HG03025 (cell line): Measurements from ENCODE around the gene AK3.
A peak's percentile ranks its signal among the peaks of the same experiment; 100 is the strongest.
"Not testable (repeated sequence)": the region's sequence is repeated elsewhere in the genome, so short reads cannot be mapped to it uniquely, and the experiment has no call there.

ENCODE experiments used
- ATAC-seq: cut with Tn5 transposase; IDR thresholded peaks from one replicate; pipeline ENCODE4 v1.9.1; 2021; ENCODE audit warnings: mild to moderate bottlenecking, moderate library complexity; ENCODE audit not compliant: unreplicated experiment, low FRiP score

AK3 gene

DNA sequence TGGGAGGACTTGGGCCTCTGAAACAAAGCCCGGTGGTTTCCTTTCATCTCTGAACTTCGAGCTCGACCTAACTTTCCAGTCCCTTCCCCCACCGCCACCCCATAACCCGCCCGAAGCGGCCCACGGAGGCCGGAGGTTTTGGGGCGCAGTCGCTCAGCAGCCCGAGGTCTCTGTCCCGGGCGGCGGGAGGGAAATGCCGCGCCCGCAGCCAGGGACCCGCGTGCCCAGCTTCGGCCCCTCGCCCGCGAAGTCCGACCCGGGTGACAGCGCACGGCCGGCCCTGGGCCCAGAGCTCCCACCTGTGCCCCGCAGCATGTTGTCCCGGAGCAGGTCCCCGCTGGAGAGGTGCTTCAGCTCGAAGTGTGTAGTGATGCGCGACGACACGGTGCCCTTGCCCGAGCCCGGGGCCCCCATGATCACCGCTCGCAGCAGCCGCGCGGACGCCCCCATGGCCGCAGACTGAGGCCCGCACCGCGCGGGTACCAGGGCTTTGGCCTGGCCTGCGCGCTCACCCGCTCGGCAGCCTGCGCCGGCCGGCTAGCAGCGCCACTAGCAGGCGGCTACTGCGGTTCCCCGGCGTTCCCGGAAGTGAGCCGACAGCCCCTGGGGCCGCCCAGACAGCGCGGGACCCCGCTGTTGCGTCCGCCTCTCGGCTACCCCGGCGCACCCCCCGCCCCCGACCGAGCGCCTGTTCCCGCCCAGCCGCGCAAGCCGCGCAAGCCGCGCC lies at the start of gene AK3:
Gene AK3 (minus strand): TSS at position 565 of the 727 bp plus-strand sequence. CDS start 115 bp downstream, at position 450.
- peak; percentile 88 for ATAC-seq

DNA sequence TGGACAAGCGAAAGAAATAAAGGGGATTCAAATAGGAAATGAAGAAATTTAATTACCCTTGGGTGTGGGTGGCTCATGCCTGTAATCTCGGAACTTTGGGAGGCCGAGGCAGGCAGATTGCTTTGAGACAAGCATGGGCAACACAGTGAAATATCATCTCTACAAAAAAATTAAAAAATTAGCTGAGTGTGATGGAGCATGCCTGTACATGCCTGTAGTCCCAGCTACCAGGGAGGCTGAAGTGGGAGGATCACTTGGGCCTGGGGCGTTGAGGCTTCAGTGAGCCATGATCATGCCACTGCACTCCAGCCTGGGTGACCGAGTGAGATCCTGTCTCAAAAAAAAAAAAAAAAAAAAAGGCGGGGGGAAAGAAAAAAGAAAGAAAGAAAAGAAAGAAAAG lies 47.7 kb upstream of the AK3 start:
- ATAC-seq: no peak

DNA sequence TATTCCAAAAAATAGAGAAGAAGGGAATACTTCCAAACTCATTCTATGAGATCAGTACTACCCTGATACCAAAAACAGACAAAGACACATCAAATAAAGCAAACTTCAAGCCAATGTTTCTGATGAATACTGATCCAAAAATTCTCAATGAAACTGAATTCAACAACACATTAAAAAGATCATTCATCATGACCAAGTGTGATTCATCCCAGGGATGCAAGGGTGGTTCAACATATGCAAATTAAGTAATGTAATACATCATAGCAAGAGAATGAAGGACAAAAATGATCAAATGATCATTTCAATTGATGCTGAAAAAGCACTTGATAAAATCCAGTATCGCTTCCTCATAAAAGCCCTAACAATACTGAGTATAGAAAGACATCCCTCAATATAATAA lies 46.9 kb upstream of the AK3 start:
- no peak for ATAC-seq

DNA sequence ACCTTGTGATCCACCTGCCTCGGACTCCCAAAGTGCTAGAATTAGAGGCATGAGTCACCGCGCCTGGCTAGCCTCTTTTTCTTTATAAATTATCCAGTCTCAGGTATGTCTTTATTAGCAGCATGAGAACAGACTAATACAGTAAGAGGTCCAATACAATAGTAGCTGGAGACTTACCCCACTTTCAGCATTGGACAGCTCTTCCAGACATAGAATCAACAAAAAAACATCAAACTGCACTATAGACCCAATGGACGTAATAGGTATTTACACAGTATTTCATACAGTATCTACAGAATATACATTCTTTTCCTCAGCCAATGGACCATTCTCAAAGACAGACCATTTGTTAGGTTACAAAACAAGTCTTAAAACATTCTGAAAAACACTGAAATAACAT lies 45.6 kb upstream of the AK3 start:
- ATAC-seq: no peak

DNA sequence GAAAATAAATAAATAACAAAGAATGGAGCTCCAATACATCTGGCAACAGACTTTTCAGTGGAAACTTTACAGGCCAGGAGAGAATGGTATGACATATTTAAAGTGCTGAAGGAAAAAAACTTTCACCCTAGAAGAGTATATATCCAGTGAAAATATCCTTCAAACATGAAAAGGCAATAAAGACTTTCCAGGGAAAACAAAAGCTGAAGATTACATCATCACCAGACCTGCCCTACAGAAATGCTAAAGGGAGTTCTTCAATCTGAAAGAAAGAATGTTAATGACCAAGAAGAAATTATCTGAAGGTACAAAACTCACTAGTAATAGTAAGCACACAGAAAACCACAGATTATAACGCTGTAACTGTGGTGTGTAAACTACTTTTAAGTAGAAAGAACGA lies 43.4 kb upstream of the AK3 start:
- ATAC-seq: no peak

DNA sequence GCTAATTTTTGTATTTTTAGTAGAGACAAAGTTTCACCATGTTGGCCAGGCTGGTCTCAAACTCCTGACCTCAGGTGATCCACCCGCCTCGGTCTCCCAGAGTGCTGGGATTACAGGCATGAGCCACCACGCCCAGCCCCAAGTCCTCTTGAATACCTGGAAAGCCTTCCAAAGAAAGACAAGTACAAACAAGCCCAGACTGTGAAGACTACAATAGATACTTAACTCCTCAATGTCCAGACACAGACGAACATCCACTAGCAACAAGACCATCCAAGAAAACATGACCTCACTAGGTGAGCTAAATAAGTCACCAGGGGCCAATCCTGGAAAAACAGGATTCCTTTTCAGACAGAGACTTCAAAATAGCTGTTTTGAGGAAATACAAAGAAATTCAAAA lies 42.2 kb upstream of the AK3 start:
- not testable (repeated sequence) for ATAC-seq

DNA sequence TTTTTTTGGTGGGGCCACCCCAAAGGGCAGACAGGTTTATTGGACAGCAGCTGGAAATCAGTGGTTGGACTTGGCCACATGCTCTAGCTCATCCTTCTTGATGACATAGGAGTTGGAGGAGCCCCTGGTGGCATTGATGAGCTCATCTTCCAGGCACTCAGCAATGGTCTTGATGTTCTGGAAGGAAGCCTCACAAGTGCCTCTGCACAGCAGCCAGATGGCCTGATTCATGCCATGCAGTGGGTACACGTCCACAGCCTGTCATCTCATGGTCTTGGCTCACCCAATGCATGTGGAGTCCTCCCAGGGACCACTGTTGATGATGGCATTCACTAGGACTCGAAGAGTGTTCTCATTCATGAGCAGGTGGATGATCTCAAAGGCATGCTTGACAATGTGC lies 40.4 kb upstream of the AK3 start:
- ATAC-seq: no peak

DNA sequence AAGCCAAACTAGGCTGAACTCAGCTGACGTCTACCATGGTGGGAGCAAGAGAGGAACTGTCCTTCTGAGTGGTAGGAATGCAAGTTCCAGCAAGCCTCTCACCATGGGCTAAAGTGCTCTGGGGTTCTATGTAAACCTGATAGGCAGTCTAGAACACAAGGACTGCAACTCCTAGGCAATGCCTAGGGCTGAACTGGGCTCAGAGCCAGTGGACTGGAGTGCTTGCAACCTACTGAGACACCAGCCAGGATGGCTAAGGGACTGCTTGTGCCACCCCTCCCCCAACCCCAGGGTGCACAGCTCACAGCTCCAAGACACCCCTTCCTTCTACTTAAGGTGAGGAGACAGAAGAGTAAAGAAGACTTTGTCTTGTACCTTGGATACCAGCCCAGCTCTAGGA lies 39.6 kb upstream of the AK3 start:
- ATAC-seq: no peak

DNA sequence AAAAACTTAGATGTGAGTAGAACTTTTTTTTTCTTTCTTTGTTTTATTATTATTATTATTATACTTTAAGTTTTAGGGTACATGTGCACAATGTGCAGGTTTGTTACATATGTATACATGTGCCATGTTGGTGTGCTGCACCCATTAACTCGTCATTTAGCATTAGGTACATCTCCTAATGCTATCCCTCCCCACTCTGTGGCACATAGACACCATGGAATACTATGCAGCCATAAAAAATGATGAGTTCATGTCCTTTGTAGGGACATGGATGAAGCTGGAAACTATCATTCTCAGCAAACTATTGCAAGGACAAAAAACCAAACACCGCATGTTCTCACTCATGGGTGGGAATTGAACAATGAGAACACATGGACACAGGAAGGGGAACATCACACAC lies 34.0 kb upstream of the AK3 start:
- ATAC-seq: not testable (repeated sequence)

DNA sequence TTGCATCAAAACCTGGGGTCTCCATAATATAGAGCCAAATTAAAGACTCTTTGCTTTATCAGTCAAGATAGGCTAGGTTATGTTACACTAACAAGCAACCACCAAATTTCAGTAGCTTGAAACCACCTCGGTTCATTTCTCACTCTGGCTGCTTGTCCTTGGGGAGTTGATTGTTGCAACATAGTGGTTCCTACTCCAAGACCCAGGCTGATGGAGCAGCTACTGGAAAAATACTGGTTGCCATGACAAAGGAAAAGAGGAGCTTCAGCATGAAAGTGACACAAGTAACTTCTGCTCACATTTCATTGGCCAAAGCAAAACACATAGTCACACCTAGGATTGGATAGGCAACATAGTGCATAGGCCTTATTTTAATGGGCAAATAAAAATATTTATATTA lies 33.2 kb upstream of the AK3 start:
- ATAC-seq: no peak

DNA sequence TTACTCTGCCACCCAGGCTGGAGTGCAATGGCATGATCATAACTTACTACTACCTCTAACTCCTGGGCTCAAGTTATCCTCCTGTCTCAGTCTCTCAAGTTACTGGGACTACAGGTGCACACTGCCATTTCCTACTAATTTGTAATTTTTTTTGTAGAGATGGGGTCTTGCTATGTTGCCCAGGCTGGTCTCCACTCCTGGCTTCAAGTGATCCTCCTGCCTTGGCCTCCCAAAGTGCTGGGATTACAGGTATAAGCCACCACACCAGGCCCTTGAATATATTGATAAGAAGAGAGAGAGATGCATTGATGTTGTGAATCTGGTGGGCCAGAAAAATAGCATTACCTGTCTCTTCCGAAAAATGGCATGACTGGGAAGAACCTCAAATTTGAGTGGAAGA lies 30.8 kb upstream of the AK3 start:
- ATAC-seq: no peak

DNA sequence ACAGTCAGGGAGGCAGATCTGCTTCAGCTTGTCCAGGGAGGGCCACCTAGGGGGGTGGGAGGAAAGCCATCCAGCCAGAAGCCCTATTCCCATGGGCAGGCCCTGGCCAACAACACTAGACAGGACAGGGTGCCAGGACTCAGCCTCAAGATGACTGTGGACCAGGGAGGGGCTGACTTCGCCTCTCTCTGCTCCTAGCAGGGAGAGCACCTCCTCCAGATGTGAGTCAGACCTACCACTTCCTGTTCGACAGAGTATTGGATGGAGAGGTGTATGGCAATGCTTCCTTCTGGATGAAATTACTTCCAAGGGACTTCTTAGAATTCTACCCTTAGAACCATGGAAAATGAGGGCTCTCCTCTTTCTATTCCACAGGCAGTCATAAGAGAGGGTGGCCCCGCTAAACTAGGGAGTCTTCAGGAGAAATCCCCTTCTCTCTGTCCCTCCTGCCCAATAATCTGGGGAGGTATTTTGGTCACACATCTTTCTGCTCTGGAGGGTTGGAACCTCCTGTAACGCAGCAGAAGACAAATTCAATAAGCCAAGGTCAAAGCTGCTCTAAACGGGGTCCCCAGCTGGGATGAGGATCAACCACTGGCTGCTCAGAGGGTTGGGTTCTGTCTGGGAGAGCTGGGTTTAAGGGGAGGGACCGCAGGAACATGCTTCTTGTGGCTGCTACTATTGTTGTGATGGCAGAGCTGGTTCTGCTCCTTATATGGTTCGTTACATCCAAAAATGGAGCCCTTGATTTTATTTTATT lies 28.5 kb upstream of the AK3 start:
- no peak for ATAC-seq

DNA sequence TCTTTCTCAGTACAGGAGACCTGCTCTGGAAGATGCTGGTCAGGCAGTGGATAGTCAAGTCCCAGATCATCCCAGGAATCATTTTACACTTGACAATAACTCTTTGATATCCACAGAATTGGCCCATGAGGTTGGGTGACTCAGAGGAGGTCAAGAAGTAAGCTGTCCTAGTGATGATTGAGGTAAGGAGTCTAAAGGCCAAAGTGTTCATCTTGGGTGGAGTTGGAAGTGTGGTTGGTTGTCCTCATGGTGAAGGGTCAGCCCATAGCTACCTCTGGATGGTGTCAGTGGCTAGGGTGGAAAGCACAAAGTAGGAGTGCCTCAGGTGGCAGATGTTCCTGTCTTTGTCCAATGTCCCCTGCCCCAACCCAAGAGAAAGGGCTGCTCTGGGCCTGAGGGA lies 27.7 kb upstream of the AK3 start:
- no peak for ATAC-seq

DNA sequence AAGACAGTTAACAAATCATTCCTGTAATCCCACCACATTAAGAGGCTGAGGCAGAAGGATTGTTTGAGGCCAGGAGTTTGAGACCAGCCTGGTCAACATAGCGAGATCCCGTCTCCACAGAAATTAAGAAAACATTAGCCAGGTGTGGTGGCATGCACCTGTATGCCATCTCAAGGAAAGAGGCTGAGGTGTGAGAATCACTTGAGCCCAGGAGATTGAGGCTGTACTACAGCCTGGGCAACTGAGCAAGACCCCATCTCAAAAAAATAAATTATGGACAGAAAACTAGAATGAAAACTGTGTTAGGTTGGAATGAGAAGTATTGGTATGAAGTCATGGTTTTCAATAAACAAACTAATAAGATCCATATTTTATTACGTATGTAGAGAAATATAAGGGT lies 23.0 kb upstream of the AK3 start:
- no peak for ATAC-seq

DNA sequence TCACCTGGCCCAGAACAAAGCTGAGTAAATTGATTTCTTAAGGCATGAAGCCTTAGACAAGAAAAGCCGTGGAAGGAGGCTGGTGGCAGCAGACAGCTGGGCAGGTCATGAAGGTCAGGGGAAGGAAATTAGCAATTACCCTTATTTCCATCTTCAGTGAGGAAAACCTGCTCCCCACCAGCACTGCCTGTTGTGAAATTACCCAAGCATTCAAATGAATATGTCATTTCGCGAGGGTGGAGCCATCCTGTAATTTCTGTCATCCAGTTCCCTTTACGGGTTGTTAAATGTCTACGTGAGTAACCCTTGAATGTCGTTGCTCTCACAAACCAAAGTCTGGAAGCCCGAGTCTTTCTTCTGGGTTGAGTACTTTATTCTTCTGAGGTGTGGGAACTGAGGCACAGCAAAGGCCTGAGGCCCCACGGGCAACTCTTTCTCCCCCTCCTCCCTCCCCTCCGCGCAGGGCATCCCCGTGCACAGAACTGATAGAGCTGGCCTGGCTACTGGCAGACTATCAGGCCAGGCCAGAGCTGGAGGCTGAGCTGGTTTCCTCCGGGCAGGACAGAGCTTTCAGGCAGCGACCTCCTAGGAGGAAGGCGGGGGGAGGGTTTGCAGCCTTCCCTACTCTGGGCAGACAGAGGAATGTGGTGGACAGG lies 22.0 kb upstream of the AK3 start:
- peak; percentile 21 for ATAC-seq

DNA sequence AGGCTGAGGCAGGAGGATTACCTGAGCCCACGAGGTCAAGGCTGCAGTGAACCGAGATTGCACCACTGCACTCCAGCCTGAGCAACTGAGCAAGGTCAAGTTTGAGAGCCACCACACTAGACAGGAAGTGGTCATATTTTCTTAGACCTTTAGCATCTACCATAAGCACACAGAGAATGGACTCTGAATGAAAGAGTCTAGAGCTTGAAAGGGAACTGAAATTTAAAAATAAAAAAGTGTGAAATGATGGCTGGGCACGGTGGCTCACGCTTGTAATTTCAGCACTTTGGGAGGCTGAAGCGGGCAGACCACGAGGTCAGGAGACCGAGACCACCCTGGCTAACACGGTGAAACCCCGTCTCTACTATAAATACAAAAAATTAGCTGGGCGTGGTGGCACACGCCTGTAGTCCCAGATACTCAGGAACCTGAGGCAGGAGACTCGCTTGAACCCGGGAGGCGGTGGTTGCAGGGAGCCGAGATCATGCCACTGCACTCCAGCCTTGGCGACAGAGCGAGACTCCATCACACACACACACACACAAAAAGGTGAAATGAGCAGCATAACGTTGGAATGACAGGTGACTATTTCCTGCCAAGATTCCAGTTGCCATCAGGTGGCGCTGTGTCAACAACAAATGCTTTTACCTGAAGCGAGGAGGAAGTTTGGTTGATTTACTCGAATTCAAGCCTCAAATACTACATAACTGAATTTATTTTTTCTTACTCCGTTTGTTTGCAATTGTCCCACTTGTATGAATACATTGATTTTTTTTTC lies 21.3 kb upstream of the AK3 start:
- ATAC-seq: peak; percentile 65

DNA sequence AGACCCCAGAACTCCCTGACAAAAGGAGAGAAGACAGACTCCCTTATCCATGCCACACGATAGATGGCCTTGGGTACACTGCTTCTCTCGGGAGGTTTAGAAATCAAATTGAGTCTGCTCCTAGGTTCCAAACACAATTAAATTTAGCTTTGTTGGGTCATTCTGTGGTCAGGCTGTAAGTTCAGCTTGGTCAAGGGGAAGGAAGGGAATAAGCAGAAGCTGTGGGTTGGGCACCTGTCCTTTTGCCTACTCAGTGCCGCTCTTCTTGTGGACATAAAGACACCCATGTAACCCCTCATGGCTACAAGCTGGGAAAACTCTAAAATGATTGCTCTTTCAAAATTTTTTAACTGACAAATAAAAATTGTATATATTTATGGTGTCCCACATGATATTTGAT lies 19.1 kb upstream of the AK3 start:
- ATAC-seq: no peak

DNA sequence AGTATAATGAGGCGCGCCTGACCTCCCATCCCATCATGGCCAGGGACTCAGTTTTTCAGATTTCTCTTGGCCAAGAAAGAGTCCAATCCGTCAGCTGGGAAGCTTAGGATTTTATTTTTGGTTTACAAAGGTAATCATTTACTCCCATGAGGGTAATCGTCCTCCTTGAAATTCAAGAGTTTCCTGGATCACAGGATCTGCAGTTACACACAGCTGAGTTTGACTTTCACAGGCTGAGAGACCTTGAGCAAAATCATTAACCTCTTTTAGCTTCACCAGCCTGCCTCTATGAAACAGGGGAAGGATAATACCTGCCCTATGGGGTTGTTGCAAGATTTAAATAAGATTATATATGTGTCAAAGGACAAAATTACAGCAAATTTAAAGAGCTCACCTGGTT lies 15.4 kb upstream of the AK3 start:
- no peak for ATAC-seq

DNA sequence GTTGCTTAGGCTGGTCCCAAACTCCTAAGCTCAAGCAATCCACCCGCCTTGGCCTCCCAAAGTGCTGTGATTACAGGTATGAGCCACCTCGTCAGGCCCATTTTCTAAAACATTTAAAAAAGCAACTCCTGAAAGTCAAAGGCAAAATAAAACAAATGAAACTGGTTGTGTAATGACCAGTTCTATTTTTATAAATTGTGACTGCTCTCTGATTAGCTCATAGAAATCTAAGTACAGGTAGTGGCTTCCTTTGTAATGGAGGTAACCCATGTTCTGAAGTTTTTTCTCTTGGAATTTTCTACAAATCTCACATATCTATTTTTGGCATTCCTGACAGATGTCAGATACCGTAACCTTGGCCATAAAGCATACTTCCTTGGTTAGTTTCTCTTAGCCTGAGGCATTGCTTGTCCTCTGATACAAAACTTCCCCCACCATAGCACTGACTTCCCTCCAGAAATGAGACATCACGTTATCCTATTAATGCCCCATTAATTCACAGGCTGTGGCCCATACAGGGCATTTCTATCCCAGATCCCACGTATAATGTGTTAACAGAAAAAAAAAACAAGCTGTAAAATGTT lies 14.1 kb upstream of the AK3 start:
- ATAC-seq: no peak

DNA sequence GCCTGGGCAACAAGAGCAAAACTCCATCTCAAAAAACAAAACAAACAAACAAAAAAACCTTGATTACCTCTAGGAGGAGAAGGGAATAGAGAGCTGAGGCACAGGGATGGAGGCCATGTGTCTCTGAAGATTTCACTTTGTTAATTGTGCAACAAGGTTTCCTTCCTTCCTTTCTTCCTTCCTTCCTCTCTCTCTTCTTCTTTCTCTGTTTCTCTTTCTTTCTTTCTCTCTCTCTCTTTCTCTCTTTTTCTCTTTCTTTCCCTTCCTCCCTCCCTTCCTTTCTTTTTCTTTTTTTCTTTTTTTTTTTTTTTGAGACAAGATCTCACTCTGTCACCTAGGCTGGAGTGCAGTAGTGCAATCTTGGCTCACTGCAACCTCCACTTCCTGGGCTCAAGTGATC lies 13.5 kb upstream of the AK3 start:
- ATAC-seq: not testable (repeated sequence)
